SU-DHL-6 (cell line): ENCODE results near the gene ESRRA.

Experiments used
- EZH2phosphoT487 ChIP-seq: fragments of 200-600 bp; sonication (generic), shearing (Covaris generic); conservative IDR thresholded peaks from 2 replicates; pipeline ENCODE4 v1.6.1; 2018; ENCODE audit warnings: mild to moderate bottlenecking, antibody characterized with exemption, low read length, moderate library complexity, mixed read lengths
- TF ChIP-seq, protein P1 (sequence below): fragments of 200-600 bp; sonication (generic); IDR thresholded peaks from one replicate; pipeline ENCODE4 v1.5.1; 2017; ENCODE audit warnings: antibody characterized with exemption, mild to moderate bottlenecking, low read length, moderate library complexity; ENCODE audit not compliant: insufficient read depth, poor library complexity, severe bottlenecking

DNA sequence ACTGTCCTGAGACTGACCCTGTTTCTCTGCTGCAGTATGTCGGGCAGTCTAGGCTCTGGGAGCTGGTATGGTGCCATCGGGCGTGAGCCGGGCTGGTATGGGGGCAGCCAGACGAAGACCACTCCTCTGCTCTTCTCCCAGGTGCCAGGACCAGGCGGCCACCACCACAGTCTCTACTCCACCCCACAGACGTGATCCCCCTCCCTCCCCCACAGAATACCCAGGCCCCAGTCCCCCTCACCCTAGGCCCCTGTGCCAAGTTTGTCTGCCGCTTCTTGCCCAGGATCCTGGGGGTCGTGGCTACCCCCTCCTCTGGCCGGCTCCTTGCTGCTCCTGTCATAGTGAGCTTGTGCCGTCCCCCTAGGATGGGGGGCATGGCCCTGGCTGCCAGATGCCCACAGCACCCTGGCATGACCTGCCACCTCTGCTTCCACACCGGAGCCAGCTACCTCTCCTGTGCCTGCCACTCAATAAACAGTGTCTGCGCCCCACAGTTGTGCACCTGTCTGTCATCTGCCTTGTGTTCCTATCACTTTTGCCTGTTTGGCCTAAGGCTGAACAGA lies 16.2 kb upstream of the ESRRA start:
- TF ChIP-seq, protein P1, sequence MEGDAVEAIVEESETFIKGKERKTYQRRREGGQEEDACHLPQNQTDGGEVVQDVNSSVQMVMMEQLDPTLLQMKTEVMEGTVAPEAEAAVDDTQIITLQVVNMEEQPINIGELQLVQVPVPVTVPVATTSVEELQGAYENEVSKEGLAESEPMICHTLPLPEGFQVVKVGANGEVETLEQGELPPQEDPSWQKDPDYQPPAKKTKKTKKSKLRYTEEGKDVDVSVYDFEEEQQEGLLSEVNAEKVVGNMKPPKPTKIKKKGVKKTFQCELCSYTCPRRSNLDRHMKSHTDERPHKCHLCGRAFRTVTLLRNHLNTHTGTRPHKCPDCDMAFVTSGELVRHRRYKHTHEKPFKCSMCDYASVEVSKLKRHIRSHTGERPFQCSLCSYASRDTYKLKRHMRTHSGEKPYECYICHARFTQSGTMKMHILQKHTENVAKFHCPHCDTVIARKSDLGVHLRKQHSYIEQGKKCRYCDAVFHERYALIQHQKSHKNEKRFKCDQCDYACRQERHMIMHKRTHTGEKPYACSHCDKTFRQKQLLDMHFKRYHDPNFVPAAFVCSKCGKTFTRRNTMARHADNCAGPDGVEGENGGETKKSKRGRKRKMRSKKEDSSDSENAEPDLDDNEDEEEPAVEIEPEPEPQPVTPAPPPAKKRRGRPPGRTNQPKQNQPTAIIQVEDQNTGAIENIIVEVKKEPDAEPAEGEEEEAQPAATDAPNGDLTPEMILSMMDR, result no peak
- TF ChIP-seq EZH2phosphoT487, result no peak
